Effector memory CD4-positive, alpha-beta T cell (primary cell): Measurements from ENCODE around the gene CD6.
A peak's percentile ranks its signal among the peaks of the same experiment; 100 is the strongest.

ENCODE experiments used
- DNase-seq, 3 donors: peaks; one replicate each; pipeline ENCODE4 v3.0.0-alpha.2; 2020
- H3K27ac ChIP-seq: 2 replicates; pipeline ENCODE4 v1.7.0; 2013; ENCODE audit warnings: mild to moderate bottlenecking, low read length, moderate library complexity; ENCODE audit not compliant: insufficient read depth, poor library complexity, severe bottlenecking
- H3K27me3 ChIP-seq: replicated peaks from 2 replicates; pipeline ENCODE4 v1.7.0; 2013; ENCODE audit warnings: mild to moderate bottlenecking, low read length; ENCODE audit not compliant: insufficient read depth, control insufficient read depth, poor library complexity, severe bottlenecking
- H3K36me3 ChIP-seq: 2 replicates; pipeline ENCODE4 v1.7.0; 2013; ENCODE audit warnings: mild to moderate bottlenecking, low read length, moderate library complexity; ENCODE audit not compliant: control insufficient read depth, insufficient read depth
- H3K4me1 ChIP-seq: 2 replicates; pipeline ENCODE4 v1.7.0; 2013; ENCODE audit warnings: low read length, mild to moderate bottlenecking; ENCODE audit not compliant: control insufficient read depth, insufficient read depth, poor library complexity, severe bottlenecking
- H3K4me3 ChIP-seq: 2 replicates; pipeline ENCODE4 v1.7.0; 2013; ENCODE audit warnings: low read length, low read depth, mild to moderate bottlenecking; ENCODE audit not compliant: insufficient read depth, poor library complexity, severe bottlenecking
- H3K9me3 ChIP-seq: 2 replicates; pipeline ENCODE4 v1.7.0; 2013; ENCODE audit warnings: mild to moderate bottlenecking, low read length, moderate library complexity; ENCODE audit not compliant: control insufficient read depth

Gene CD6

DNA sequence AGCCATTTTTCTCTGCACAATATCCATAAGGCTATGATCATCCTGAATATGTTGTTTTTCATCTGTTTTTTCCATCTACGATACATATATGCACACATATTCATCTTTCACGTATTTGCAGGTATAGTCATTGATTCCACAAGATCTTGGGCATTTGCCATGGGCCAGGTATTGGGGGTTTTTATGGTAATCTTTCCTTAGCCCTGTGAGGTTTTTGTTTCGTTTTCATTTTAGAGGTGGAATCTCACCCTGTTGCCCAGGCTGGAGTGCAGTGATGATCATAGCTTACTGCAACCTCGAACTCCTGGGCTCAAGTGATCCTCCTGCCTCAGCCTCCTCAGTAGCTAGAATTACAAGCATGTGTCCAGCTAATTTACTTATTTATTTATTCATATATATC lies 20.0 kb downstream of the CD6 start:
- Histone ChIP-seq H3K36me3 (peaks cover 39% of the 10 kb centered on the region), H3K4me1 (peaks cover 75% of the 10 kb centered on the region), H3K27ac (peak overlapping the region; percentile 34), H3K9me3 (no peaks in the 10 kb centered on the region), H3K27me3 (no peaks in the 10 kb centered on the region), H3K4me3 (no peak overlapping the region)
- DNase-seq = no peak

DNA sequence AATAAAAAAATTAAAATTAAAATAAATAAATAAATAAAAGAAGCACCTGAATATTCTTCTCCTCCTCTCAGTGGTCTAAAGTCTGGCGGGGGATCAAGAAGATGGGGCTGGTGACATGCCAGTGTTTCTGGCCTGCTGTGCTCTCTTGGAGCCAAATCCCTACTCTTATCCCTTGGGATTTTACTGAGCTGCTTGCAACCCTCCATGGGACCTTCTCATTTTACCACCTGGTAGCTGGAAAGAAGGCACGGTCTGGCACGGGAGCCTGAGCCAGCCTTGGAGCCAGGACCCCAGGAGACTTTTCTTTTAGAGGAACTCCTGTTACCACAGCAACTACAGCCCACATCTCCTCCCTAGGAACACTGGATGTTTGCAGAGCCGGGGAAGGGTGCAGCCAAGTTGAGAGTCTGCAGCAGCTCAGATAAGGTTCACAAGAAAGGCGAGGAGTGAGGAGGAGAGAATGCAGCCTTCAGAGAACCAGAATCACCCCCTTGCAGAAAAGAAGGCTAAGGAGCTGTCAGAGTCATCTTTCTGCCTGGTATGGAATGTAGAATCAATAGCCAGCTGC lies 21.4 kb downstream of the CD6 start:
- Histone ChIP-seq H3K36me3 (peaks cover 45% of the 10 kb centered on the region), H3K4me1 (peaks cover 64% of the 10 kb centered on the region), H3K4me3 (no peak overlapping the region), H3K27me3 (no peaks in the 10 kb centered on the region), H3K9me3 (no peaks in the 10 kb centered on the region), H3K27ac (peak overlapping the region; percentile 50)
- no peak for DNase-seq

DNA sequence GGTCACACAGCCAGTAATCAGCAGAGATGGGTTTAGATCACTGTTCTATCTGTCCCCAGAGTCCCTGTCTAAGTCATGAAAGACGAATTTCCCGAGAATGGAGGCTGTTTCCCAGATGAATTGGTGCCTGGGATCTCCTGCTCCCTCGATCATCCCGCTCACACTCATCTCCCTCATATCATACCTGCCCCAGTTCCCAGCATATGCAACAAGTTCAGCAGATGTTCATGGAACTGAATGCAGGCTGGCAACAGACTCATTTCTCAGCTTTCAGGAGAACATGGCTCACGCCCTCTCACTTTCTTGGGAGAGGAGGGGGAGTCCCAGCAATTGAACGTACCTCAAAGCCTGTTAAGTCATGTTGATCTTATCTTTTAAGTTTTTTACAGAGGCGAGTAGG lies 22.1 kb downstream of the CD6 start:
- no peaks in the 10 kb centered on the region for H3K9me3 ChIP-seq
- H3K27me3 ChIP-seq = no peaks in the 10 kb centered on the region
- no peak overlapping the region for H3K4me3 ChIP-seq
- peaks cover 42% of the 10 kb centered on the region for H3K36me3 ChIP-seq
- peak overlapping the region; percentile 50 for H3K27ac ChIP-seq
- H3K4me1 ChIP-seq = peaks cover 64% of the 10 kb centered on the region
- no peak for DNase-seq

DNA sequence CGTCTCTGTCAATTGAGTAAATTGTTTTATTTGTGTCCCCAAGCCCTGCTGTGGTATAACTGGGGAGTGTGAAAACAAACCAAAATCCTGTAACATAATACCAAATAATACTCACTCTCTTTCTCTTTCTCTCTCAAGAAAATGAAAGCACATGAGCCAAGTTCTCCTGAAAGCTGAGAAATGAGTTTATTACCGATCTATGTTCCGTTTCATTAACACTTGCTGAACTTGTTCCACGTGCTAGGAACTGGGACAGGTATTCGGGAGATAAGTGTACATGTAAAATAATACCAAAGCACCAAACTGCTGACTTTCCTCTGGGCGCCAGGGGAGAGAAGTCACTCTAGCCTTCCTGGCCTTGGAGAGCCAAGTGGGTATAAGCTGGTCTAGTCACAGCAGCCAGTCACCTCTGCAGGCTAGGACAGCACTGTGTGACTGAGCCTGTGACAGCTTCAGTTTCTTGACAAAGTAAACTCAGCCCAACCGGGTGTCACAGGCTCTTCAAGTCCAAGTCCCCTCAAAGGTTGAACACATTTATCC lies 23.1 kb downstream of the CD6 start:
- no peaks in the 10 kb centered on the region for H3K27me3 ChIP-seq
- peaks cover 34% of the 10 kb centered on the region for H3K36me3 ChIP-seq
- peaks cover 54% of the 10 kb centered on the region for H3K4me1 ChIP-seq
- no peak for DNase-seq
- no peaks in the 10 kb centered on the region for H3K9me3 ChIP-seq
- peak overlapping the region; percentile 25 for H3K27ac ChIP-seq
- H3K4me3 ChIP-seq = no peak overlapping the region

DNA sequence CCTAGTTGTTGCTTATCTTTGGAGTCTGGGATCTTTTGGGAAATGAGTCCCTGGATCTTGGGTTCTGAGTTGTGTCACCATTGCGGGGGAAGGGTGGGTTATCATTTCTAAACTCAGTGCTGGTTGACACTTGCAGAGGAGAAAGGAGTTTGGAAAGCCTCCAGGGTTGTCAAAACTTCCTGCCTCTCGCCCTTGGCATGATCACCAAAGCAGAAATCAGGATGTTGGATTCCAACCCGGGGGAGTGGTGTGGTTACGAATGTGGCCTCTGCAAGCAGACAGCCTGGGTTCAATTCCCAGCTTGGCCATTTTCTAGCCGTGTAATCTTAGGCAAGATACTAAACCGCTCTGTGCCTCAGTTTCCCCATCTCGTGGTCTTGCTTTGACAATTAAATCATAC lies 24.3 kb downstream of the CD6 start:
- no peak overlapping the region for H3K4me3 ChIP-seq
- peaks cover 54% of the 10 kb centered on the region for H3K4me1 ChIP-seq
- no peak overlapping the region for H3K27ac ChIP-seq
- H3K9me3 ChIP-seq = no peaks in the 10 kb centered on the region
- no peak for DNase-seq
- H3K27me3 ChIP-seq = no peaks in the 10 kb centered on the region
- H3K36me3 ChIP-seq = peaks cover 39% of the 10 kb centered on the region

DNA sequence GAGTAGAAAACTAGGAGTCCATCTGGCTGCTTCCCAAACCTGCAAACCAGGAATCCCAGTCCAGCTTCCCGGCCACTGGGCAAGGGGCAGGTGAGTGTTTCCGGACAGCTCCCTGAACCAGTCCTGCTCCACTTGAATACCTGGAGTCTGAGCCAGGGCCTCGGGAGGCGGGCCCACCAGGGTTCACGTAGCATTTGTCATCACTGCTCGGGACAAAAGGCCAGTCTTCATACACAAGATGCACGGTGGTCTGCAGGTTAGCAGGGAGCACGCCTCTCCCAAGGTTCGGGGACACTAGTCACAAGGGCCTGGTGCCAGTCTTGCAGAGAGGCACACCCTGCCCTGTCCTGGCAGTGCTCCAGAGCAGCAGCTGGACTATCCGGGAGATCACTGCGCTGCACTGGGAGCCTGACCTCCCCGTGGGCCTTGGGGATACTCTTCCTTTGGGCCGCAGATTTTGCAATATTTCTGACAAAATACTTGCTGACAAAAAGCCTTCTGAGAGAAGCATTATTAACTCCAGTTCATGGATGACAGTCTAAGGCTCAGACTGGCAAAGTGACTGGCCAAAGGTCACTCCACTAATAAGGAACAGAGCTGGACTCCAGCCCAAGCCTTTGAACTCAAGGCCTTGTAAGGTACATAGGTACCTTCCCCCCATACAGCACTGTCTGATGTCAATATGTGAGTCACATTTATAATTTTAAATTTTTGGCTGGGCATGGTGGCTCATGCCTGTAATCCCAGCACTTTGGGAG lies 25.1 kb downstream of the CD6 start:
- no peak for DNase-seq
- Histone ChIP-seq H3K27me3 (no peaks in the 10 kb centered on the region), H3K4me3 (no peak overlapping the region), H3K27ac (no peak overlapping the region), H3K36me3 (peaks cover 45% of the 10 kb centered on the region), H3K9me3 (no peaks in the 10 kb centered on the region), H3K4me1 (peaks cover 49% of the 10 kb centered on the region)

DNA sequence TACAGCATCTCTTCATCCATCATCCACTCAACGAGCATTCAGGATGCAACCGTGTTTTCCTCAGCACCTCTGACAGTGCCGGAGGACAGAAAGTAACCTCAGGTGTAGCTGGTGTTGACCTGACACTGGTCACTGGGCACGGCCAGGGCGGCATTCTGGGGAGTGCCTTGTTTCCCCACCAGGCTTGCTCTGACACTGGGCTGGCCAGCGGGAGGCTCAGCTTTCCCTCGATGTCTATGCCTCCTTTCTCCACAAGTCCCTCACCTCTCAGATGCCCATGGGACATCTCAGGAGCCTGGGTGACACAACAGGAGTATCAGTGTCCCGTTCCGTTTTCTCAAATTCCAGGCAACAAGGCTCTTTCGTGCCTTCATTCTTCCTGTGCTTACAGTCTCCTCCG lies 28.9 kb downstream of the CD6 start:
- no peaks in the 10 kb centered on the region for H3K27me3 ChIP-seq
- H3K36me3 ChIP-seq = peaks cover 32% of the 10 kb centered on the region
- DNase-seq = no peak
- H3K4me3 ChIP-seq = no peak overlapping the region
- no peaks in the 10 kb centered on the region for H3K9me3 ChIP-seq
- H3K4me1 ChIP-seq = peaks cover 46% of the 10 kb centered on the region
- H3K27ac ChIP-seq = no peak overlapping the region

DNA sequence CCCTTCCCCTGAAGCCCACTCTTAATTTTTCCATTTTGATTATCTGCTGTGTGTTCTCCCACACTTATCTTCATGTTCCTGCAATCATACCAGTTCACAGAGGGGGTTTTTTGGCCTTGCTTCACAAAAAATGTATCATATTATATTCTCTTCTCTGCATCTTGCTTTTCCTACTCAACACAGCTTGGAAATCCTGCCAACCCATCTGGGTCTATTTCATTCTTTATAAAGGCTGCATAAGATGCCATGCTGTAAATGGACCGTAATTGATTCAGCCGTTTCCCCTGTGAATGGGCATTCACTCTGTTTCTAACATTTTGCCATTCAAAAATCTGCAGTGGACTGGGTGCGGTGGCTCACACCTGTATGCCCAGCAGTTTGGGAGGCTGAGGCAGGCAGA lies 30.5 kb downstream of the CD6 start:
- no peak for DNase-seq
- H3K27me3 ChIP-seq = no peaks in the 10 kb centered on the region
- peak overlapping the region; percentile 30 for H3K27ac ChIP-seq
- no peak overlapping the region for H3K4me3 ChIP-seq
- peaks cover 40% of the 10 kb centered on the region for H3K4me1 ChIP-seq
- peaks cover 27% of the 10 kb centered on the region for H3K36me3 ChIP-seq
- H3K9me3 ChIP-seq = no peaks in the 10 kb centered on the region

DNA sequence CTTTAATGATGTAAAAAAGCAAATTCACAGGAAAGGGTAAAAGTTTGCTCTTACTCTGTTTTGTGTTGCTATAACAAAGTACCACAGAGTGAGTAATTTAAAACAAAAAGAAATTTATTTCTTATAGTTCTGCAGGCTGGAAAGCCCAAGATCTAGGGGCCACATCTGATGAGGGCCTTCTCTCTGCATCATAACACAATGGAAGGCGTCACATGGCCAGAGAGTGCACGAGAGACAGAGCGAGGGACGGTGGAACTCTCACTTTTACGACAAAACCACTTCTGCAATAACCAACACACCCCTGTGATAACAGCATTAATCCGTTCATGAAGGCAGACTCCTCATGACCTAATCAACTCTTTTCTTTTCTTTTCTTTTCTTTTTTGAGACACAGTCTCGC lies 31.1 kb downstream of the CD6 start:
- DNase-seq = no peak
- Histone ChIP-seq H3K27ac (peak overlapping the region; percentile 69), H3K4me1 (peaks cover 40% of the 10 kb centered on the region), H3K9me3 (no peaks in the 10 kb centered on the region), H3K27me3 (no peaks in the 10 kb centered on the region), H3K36me3 (peaks cover 33% of the 10 kb centered on the region), H3K4me3 (no peak overlapping the region)

DNA sequence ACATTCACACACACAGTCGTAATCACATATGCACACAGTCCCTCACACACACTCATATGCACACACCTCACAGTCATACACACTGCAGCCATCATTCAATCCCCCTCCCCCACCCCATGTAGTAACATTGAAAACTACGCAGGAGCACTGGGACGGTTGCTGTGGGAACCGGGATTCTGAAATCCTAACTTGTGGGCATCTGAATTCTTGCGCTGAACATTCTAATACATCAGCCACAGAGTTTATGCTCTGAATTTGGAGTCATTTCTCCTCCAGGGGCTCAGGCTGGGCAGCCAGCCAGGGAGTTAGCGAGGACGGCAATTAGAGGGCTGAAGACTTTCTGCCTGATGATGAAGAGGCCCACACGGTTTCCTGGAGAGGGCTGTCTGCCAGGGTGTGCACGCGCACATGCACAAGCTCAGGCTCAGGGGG lies 32.7 kb downstream of the CD6 start:
- Histone ChIP-seq H3K27me3 (no peaks in the 10 kb centered on the region), H3K4me3 (peak overlapping the region; percentile 26), H3K36me3 (peaks cover 46% of the 10 kb centered on the region), H3K27ac (peak overlapping the region; percentile 69), H3K4me1 (peaks cover 33% of the 10 kb centered on the region), H3K9me3 (no peaks in the 10 kb centered on the region)
- peak in 1 of 3 donors; percentile 52 for DNase-seq
